AG09319 (cell line): ENCODE measurements around the gene IL1RAPL1.

Experiments
- DNase-seq: peaks from one replicate; pipeline ENCODE4 v3.0.0-alpha.2; 2010; ENCODE audit warnings: low read depth; ENCODE audit errors: extremely low read depth
- TF ChIP-seq, protein P1 (sequence below): IDR thresholded peaks from 2 replicates; pipeline ENCODE4 v1.5.1; 2011; ENCODE audit warnings: low read depth, mild to moderate bottlenecking, inconsistent platforms, low read length, moderate library complexity

The IL1RAPL1 gene

DNA sequence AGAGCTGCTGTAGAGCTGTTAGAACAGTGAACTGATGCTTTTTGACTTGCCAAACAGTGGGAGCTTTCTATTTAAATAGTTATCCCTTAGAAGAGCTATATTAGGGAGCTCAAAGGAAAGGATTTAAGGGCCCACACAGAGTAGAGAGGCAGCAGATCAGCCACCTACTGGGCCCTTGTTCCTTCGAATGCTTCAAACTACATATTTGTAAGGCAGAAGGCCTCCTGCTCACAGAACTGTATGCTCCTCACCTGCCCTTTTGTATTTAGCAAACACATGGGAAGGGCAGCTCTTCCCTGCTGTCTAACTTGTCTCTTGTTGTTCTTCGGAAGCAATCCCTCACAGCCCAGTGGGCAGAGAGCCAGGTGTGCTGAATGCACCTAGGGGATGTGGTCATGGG, 38.0 kb downstream of the IL1RAPL1 start:
- TF ChIP-seq, protein P1, sequence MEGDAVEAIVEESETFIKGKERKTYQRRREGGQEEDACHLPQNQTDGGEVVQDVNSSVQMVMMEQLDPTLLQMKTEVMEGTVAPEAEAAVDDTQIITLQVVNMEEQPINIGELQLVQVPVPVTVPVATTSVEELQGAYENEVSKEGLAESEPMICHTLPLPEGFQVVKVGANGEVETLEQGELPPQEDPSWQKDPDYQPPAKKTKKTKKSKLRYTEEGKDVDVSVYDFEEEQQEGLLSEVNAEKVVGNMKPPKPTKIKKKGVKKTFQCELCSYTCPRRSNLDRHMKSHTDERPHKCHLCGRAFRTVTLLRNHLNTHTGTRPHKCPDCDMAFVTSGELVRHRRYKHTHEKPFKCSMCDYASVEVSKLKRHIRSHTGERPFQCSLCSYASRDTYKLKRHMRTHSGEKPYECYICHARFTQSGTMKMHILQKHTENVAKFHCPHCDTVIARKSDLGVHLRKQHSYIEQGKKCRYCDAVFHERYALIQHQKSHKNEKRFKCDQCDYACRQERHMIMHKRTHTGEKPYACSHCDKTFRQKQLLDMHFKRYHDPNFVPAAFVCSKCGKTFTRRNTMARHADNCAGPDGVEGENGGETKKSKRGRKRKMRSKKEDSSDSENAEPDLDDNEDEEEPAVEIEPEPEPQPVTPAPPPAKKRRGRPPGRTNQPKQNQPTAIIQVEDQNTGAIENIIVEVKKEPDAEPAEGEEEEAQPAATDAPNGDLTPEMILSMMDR: no peak
- DNase-seq: no peak

DNA sequence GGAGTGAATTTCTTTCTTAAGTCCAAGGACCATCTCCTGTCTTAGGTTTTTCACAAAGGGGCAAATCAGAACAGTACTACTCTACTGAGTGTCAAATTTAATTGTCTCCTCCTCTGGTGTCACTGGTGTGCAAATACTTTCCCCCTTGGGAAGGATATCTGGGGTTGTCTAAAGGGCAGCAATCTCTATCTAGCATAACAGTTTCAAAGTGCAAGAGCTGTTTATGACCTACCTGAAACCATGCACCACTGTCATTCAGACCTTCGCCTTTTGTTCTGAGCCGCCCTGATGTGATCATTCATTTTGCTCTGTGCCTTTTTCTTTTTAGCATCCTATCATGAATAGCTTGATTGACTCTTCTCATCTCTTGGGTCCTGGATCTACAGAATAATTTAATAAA, 39.3 kb downstream of the IL1RAPL1 start:
- no peak for DNase-seq
- TF ChIP-seq, protein P1: no peak

DNA sequence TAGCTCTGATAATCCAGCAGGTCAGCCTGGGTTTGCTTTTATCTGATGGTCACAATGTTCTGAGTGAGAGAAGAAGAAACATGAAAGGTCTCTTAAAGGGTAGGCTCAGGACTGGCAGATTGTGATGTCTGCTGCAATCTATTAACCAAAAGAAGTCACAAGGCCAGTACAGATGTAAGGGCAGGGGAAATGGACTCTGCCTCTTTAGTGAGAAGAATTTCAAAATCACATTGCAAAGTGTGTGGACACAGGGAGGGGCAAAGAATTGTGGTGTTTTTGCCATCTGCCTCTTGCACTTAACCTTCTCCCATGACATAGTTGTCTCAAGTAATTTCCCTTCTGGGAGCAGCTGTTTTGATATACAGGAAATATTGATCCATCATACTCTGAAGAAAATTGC, 40.9 kb downstream of the IL1RAPL1 start:
- DNase-seq: no peak
- TF ChIP-seq, protein P1: no peak

DNA sequence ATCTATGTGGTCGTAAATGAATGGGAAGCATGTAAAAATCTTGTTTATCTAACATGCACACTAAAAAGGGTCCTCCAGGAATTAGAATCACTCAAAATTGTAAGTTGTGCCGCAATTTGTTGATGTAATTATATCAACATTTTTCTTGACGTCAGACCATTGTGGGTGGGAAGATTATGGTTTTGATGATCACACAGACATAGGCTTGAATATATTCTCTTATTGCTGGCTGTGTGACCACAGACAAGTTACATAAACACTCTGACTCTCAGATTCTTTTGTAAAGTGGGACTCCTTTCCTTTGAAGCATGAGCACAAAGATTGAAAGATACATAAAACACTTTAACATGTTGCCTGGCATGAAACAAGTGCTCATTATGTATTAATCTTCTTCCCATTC, 51.5 kb downstream of the IL1RAPL1 start:
- DNase-seq: no peak
- TF ChIP-seq, protein P1: no peak

DNA sequence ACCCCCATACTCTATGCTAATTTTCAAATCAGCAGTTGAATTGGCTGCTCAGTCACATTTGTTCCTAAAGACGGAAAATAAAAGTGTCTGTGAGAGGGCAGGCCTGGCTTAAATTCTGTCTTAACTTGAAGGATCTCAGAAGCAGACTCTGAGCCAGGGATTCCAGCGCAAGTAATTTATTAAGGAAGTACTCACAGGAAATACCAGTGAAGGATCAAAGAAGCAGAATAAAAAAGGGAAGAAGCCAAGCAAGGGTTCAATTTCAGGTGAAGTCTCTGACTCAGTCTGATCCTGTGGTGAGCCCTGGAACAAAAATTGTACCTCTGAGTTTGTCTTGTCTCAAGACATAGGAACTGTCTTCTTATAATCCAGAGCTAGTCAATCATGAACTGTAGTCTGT, 52.2 kb downstream of the IL1RAPL1 start:
- TF ChIP-seq, protein P1: no peak
- no peak for DNase-seq

DNA sequence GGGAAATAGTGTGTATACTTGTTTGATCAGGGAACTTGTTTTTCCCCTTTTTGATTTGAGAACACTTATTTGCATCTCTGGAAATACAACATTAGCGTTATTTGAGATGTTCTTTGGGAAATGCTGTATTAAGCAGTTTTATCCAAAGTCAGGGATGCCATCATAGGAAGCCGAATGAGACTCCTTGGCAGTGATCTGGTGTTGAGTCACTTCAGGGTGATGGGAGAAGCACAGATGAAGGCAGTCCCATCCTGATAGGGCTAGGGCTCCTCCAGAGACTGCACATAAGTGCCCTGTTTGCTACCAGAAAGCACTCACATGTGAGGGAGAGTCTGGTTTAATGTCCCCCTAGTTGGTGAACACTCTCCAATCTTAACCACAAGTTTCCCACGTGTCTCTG, 62.3 kb downstream of the IL1RAPL1 start:
- no peak for DNase-seq
- TF ChIP-seq, protein P1: no peak

DNA sequence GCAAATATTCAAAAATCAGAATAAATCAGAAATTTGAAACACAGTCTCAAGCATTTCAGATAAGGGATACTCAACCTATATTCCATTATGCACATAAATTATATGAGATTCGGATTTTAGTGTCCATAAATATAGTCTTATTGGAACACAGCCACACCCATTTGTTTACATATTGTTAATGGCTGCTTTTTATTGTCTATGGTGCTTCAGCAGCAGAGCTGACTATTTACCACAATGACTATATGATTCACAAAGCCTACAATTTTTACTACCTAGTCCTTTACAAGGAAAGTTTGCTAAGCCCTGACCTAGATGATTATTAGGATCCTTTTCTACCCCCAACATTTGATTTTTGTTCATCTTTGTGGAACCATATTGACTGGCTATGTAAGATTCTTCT, 63.9 kb downstream of the IL1RAPL1 start:
- TF ChIP-seq, protein P1: no peak
- no peak for DNase-seq
